Colonic mucosa (tissue), 4 donors: ENCODE measurements around the gene YIF1A. TPM values are rescaled to one million over a fixed set of nuclear protein-coding genes. Genes with fewer than 3 reads are reported as not detected.

ENCODE experiments used
- DNase-seq: peaks from one replicate; pipeline ENCODE4 v3.0.0-alpha.2; 2020
- H3K27ac ChIP-seq: fragments of 200-600 bp; one replicate; pipeline ENCODE4 v1.8.0; 2021
- H3K27me3 ChIP-seq: fragments of 200-600 bp; one replicate; pipeline ENCODE4 v1.8.0; 2021
- H3K36me3 ChIP-seq: fragments of 200-600 bp; one replicate; pipeline ENCODE4 v1.8.0; 2021
- H3K4me1 ChIP-seq: fragments of 200-600 bp; one replicate; pipeline ENCODE4 v1.8.0; 2021; ENCODE audit warnings: mild to moderate bottlenecking
- H3K4me3 ChIP-seq: fragments of 200-600 bp; one replicate; pipeline ENCODE4 v1.8.0; 2021
- H3K9ac ChIP-seq, 2 donors: one replicate each; pipeline ENCODE4 v1.7.0; 2013; ENCODE audit warnings: control low read depth in 2 of 2, low read depth in 2 of 2, low read length in 2 of 2
- H3K9me3 ChIP-seq: fragments of 200-600 bp; one replicate; pipeline ENCODE4 v1.8.0; 2021
- CTCF ChIP-seq: fragments of 200-600 bp; IDR thresholded peaks from one replicate; pipeline ENCODE4 v1.8.0; 2022; ENCODE audit warnings: antibody characterized with exemption, mild to moderate bottlenecking
- intact Hi-C: fragments of 100-400 bp; cut with DNase I; formaldehyde crosslinking; loops from one replicate; pipeline ENCODE4 v1.14.1; 2022
- total RNA-seq, 2 donors: library from RNA; stranded (reverse); fragmentation: NEBNext Ultra II Directional in 1 of 2; extraction: Animal tissue kit (Norgen Biotek cat#: 25700) in 1 of 2; gene quantifications; one replicate each; pipeline ENCODE4 v1.2.1, GENCODE V29; 2021
- donor health status: healthy.
- donor health status: DM: no; HTN: no; CAD: no.
- donor health status: DM: no; HTN: no; CAD: no.

Gene YIF1A
- total RNA-seq, 2 donors from 2014 or later: 87.4 to 159 TPM

- intact Hi-C loops: no loop called here
- H3K27ac ChIP-seq: no peak overlapping the region
- H3K4me1 ChIP-seq: peaks cover 5% of the 10 kb centered on the region
- DNase-seq: no peak
- TF ChIP-seq CTCF: no peak
- no peaks in the 10 kb centered on the region for H3K9me3 ChIP-seq
- peaks cover 15% of the 10 kb centered on the region for H3K27me3 ChIP-seq
- no peak overlapping the region for H3K4me3 ChIP-seq
- H3K9ac ChIP-seq: no peak overlapping the region
- H3K36me3 ChIP-seq: no peaks in the 10 kb centered on the region
Measured at GRCh38 chr11:66294626-66295620, 6.0 kb upstream of the YIF1A start.

- H3K27me3 ChIP-seq: peaks cover 15% of the 10 kb centered on the region
- H3K4me1 ChIP-seq: peaks cover 5% of the 10 kb centered on the region
- H3K4me3 ChIP-seq: no peak overlapping the region
- no peaks in the 10 kb centered on the region for H3K9me3 ChIP-seq
- H3K27ac ChIP-seq: no peak overlapping the region
- no peak overlapping the region for H3K9ac ChIP-seq
- TF ChIP-seq CTCF: no peak
- H3K36me3 ChIP-seq: no peaks in the 10 kb centered on the region
- no peak for DNase-seq
- intact Hi-C loops: no loop called here
Measured at GRCh38 chr11:66293777-66294625, 5.1 kb upstream of the YIF1A start.

- intact Hi-C loops: no loop called here
- Histone ChIP-seq H3K27ac (no peak overlapping the region), H3K4me1 (peaks cover 5% of the 10 kb centered on the region), H3K27me3 (peaks cover 15% of the 10 kb centered on the region), H3K9ac (no peak overlapping the region), H3K4me3 (no peak overlapping the region), H3K36me3 (no peaks in the 10 kb centered on the region), H3K9me3 (no peaks in the 10 kb centered on the region)
- no peak for TF ChIP-seq CTCF
- DNase-seq: no peak
Measured at GRCh38 chr11:66293352-66293751, 4.4 kb upstream of the YIF1A start.

- Histone ChIP-seq H3K36me3 (no peaks in the 10 kb centered on the region), H3K27me3 (peaks cover 15% of the 10 kb centered on the region), H3K9ac (peak overlapping the region in 1 of 2 donors; percentile 20), H3K4me3 (no peak overlapping the region), H3K4me1 (peaks cover 9% of the 10 kb centered on the region), H3K9me3 (no peaks in the 10 kb centered on the region), H3K27ac (no peak overlapping the region)
- no peak for DNase-seq
- no peak for TF ChIP-seq CTCF
- intact Hi-C loops: no loop called here
Measured at GRCh38 chr11:66292543-66293332, 3.8 kb upstream of the YIF1A start.
